Esophagus muscularis mucosa (tissue), 4 donors: ENCODE measurements around the gene RMND5A. TPM values are rescaled to one million over a fixed set of nuclear protein-coding genes. Genes with fewer than 3 reads are reported as not detected.

Source experiments
- DNase-seq: peaks from one replicate; pipeline ENCODE4 v3.0.0-alpha.2; 2017; ENCODE audit errors: extremely low spot score
- H3K27ac ChIP-seq, 4 donors: fragments of 200-600 bp; sonication (generic); replicated peaks in 1 of 4; 1 replicate in 3 of 4; 2 replicates in 1 of 4; pipeline ENCODE4 v1.5.1; 2016 to 2019; ENCODE audit warnings: mild to moderate bottlenecking in 1 of 4
- H3K27me3 ChIP-seq, 4 donors: fragments of 200-600 bp; sonication (generic); one replicate each; pipeline versions ENCODE4 v1.5.1 to v1.6.0; 2016 to 2019
- H3K36me3 ChIP-seq, 4 donors: fragments of 200-600 bp; sonication (generic); one replicate each; pipeline ENCODE4 v1.5.1; 2016 to 2019
- H3K4me1 ChIP-seq, 4 donors: fragments of 200-600 bp; sonication (generic); one replicate each; pipeline ENCODE4 v1.5.1; 2016 to 2019
- H3K4me3 ChIP-seq, 4 donors: fragments of 200-600 bp; sonication (generic); 1 replicate in 2 of 4; 2 replicates in 2 of 4; pipeline ENCODE4 v1.5.1; 2016 to 2019; ENCODE audit warnings: mild to moderate bottlenecking in 4 of 4, moderate library complexity in 1 of 4
- H3K9me3 ChIP-seq, 4 donors: fragments of 200-600 bp; sonication (generic); 1 replicate in 3 of 4; 2 replicates in 1 of 4; pipeline ENCODE4 v1.5.1; 2016 to 2019
- EP300 ChIP-seq: sonication (generic); formaldehyde crosslinking; IDR thresholded peaks from one replicate; pipeline ENCODE4 v1.6.1; 2017; ENCODE audit warnings: antibody characterized with exemption
- POLR2A ChIP-seq: fragments of 450-650 bp; IDR thresholded peaks from one replicate; pipeline ENCODE4 v1.6.1; 2017; ENCODE audit warnings: antibody characterized with exemption, moderate library complexity, mild to moderate bottlenecking, low read depth
- POLR2AphosphoS5 ChIP-seq, 2 donors: sonication (generic); formaldehyde crosslinking; IDR thresholded peaks; one replicate each; pipeline ENCODE4 v1.6.1; 2017; ENCODE audit warnings: antibody characterized with exemption in 2 of 2
- WGBS: methylation state at CpG from one replicate; pipeline ENCODE4 v1.1.5; 2018; 5-methylcytosine and 5-hydroxymethylcytosine counted together
- intact Hi-C: fragments of 100-400 bp; cut with DNase I; formaldehyde crosslinking; loops from one replicate; pipeline ENCODE4 v1.15.1; 2023
- total RNA-seq, 4 donors: library from RNA; depleted of rRNA; stranded (reverse); fragments of >200 nt; gene quantifications; one replicate each; pipeline versions ENCODE4 v1.1.0 to v1.2.1, GENCODE V29; 2016
- TF ChIP-seq, protein P1 (sequence below), 3 experiments: fragments of 200-600 bp in 2 of 3; fragments of 450-650 bp in 1 of 3; sonication (generic) in 2 of 3; IDR thresholded peaks; one replicate each; pipeline ENCODE4 v1.5.1; 2017 to 2019; ENCODE audit warnings: antibody characterized with exemption in 3 of 3, mild to moderate bottlenecking in 2 of 3, moderate library complexity in 1 of 3

The RMND5A gene
- total RNA-seq, 4 donors from 2014 or later, result 42.1 to 85.1 (median 49.8) TPM

GRCh38 chr2:86791573-86791972, 71.5 kb downstream of the RMND5A start:
- 65% methylated on average over 7 of the region's 7 CpGs for WGBS
- peaks cover 9 to 79% (median 55%) of the 10 kb centered on the region in 4 donors for H3K27me3 ChIP-seq
- DNase-seq, result peak; percentile 50
- intact Hi-C loops, result no loop called here
- H3K9me3 ChIP-seq, result peaks cover 0 to 12% (median 3%) of the 10 kb centered on the region in 4 donors
- peak overlapping the region in 3 of 4 donors; percentile 37 to 49 (median 37) for H3K4me3 ChIP-seq
- H3K4me1 ChIP-seq, result peaks cover 27 to 38% (median 35%) of the 10 kb centered on the region in 4 donors
- H3K27ac ChIP-seq, result no peak overlapping the region
- TF ChIP-seq, protein P1, sequence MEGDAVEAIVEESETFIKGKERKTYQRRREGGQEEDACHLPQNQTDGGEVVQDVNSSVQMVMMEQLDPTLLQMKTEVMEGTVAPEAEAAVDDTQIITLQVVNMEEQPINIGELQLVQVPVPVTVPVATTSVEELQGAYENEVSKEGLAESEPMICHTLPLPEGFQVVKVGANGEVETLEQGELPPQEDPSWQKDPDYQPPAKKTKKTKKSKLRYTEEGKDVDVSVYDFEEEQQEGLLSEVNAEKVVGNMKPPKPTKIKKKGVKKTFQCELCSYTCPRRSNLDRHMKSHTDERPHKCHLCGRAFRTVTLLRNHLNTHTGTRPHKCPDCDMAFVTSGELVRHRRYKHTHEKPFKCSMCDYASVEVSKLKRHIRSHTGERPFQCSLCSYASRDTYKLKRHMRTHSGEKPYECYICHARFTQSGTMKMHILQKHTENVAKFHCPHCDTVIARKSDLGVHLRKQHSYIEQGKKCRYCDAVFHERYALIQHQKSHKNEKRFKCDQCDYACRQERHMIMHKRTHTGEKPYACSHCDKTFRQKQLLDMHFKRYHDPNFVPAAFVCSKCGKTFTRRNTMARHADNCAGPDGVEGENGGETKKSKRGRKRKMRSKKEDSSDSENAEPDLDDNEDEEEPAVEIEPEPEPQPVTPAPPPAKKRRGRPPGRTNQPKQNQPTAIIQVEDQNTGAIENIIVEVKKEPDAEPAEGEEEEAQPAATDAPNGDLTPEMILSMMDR (IDR thresholded peaks at IDR 0.05), result no peak
- TF ChIP-seq EP300, result no peak
- no peak for TF ChIP-seq POLR2A
- TF ChIP-seq POLR2AphosphoS5 (IDR thresholded peaks at IDR 0.05), result no peak
- H3K36me3 ChIP-seq, result no peaks in the 10 kb centered on the region

DNA sequence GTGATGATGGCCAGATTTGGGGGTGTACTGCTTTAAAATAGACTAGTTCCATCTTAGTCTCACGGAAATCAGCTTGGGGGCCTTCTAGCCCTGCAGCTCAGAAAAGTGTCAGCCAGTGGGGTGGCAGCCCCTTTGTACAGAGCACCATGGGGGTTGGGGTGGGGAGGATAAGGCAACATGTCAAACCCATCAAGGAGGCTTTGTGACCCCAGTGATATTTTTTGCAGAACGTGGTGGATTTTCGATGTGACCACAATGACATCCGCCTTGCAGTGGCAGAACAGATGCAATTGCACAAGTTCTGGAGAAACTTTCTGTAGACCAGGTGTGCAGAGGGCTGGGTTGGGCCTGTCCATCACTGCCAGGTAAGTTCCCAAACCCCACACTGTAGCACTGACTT, 73.7 kb downstream of the RMND5A start:
- intact Hi-C loops, result no loop called here
- WGBS, result 85% methylated on average over 4 of the region's 4 CpGs
- TF ChIP-seq POLR2AphosphoS5 (IDR thresholded peaks at IDR 0.05), result no peak
- no peak for TF ChIP-seq EP300
- TF ChIP-seq, protein P1 (IDR thresholded peaks at IDR 0.05), result no peak
- no peak for TF ChIP-seq POLR2A
- Histone ChIP-seq H3K36me3 (no peaks in the 10 kb centered on the region), H3K4me1 (peaks cover 22 to 30% (median 29%) of the 10 kb centered on the region in 4 donors), H3K9me3 (peaks cover 0 to 21% (median 10%) of the 10 kb centered on the region in 4 donors), H3K27ac (no peak overlapping the region), H3K4me3 (no peak overlapping the region), H3K27me3 (peaks cover 9 to 71% (median 50%) of the 10 kb centered on the region in 4 donors)
- DNase-seq, result peak; percentile 85

DNA sequence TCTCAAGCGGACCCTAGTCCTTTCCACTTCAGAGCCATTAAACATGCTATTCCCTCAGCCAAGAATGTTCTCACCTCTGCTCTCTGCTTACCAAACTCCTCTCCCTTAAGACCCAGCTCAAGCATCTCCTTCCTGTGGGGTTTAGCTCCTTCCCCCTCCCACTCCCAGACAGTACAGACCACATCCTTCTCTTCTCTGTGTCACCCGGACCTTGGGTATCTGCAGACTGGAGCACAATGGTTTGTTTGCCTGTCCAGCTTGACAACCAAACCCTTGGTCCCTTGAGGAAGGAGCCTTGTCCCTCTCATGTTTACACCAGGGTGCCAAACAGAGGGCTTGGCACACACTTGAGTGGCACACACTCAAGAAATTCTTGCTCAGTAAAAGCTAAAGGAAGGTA, 74.8 kb downstream of the RMND5A start:
- peaks cover 9 to 60% (median 39%) of the 10 kb centered on the region in 4 donors for H3K27me3 ChIP-seq
- no peak overlapping the region for H3K27ac ChIP-seq
- DNase-seq, result peak; percentile 75
- peaks cover 0 to 21% (median 10%) of the 10 kb centered on the region in 4 donors for H3K9me3 ChIP-seq
- TF ChIP-seq POLR2AphosphoS5 (IDR thresholded peaks at IDR 0.05) (no peak), EP300 (no peak), POLR2A (no peak)
- TF ChIP-seq, protein P1 (IDR thresholded peaks at IDR 0.05), result no peak
- H3K4me1 ChIP-seq, result peaks cover 10 to 19% (median 18%) of the 10 kb centered on the region in 4 donors
- 92% methylated on average over 2 of the region's 2 CpGs for WGBS
- no peaks in the 10 kb centered on the region for H3K36me3 ChIP-seq
- intact Hi-C loops, result no loop called here
- H3K4me3 ChIP-seq, result no peak overlapping the region

- Histone ChIP-seq H3K4me1 (no peaks in the 10 kb centered on the region), H3K27ac (no peak overlapping the region), H3K4me3 (no peak overlapping the region), H3K9me3 (peaks cover 0 to 14% (median 10%) of the 10 kb centered on the region in 4 donors), H3K27me3 (no peaks in the 10 kb centered on the region), H3K36me3 (no peaks in the 10 kb centered on the region)
- WGBS, result 86% methylated on average over 2 of the region's 2 CpGs
- no peak for TF ChIP-seq POLR2A
- no peak for TF ChIP-seq POLR2AphosphoS5 (IDR thresholded peaks at IDR 0.05)
- intact Hi-C loops, result no loop called here
- peak; percentile 75 for DNase-seq
These were observed 80.9 kb downstream of the RMND5A start for GRCh38 chr2:86800856-86801567.

GRCh38 chr2:86806059-86806857, 86.2 kb downstream of the RMND5A start:
- Histone ChIP-seq H3K4me3 (no peak overlapping the region), H3K36me3 (no peaks in the 10 kb centered on the region), H3K4me1 (peaks cover 19 to 28% (median 27%) of the 10 kb centered on the region in 4 donors), H3K27me3 (peaks cover 7 to 38% (median 12%) of the 10 kb centered on the region in 4 donors), H3K9me3 (no peaks in the 10 kb centered on the region), H3K27ac (no peak overlapping the region)
- TF ChIP-seq, protein P1 (IDR thresholded peaks at IDR 0.05), result no peak
- TF ChIP-seq EP300, result no peak
- intact Hi-C loops, result no loop called here
- 88% methylated on average over 21 of the region's 21 CpGs for WGBS
- DNase-seq, result no peak
